Neutrophil (primary cell): Measurements from ENCODE around the gene ISG15.
"Not testable (repeated sequence)": the region's sequence is repeated elsewhere in the genome, so short reads cannot be mapped to it uniquely, and the experiment has no call there.

Experiments
- H3K27ac ChIP-seq: fragments of 200-600 bp; sonication (generic); 2 replicates; pipeline ENCODE4 v1.5.1; 2016; ENCODE audit warnings: mild to moderate bottlenecking, moderate library complexity
- H3K27me3 ChIP-seq: fragments of 200-600 bp; sonication (generic); 2 replicates; pipeline ENCODE4 v1.6.0; 2016; ENCODE audit warnings: mild to moderate bottlenecking
- H3K36me3 ChIP-seq: fragments of 200-600 bp; sonication (generic); 2 replicates; pipeline ENCODE4 v1.5.1; 2017
- H3K4me1 ChIP-seq, 2 experiments: fragments of 200-600 bp in 1 of 2; sonication (generic) in 1 of 2; 1 replicate in 1 of 2; 2 replicates in 1 of 2; pipeline versions ENCODE4 v1.5.1 to v1.6.1; 2013 to 2016; ENCODE audit warnings: low read depth in 1 of 2, low read length in 1 of 2, mild to moderate bottlenecking in 1 of 2, moderate library complexity in 1 of 2; ENCODE audit not compliant: control insufficient read depth in 1 of 2, insufficient read depth in 1 of 2
- H3K4me3 ChIP-seq, 2 experiments: fragments of 200-600 bp in 1 of 2; sonication (generic) in 1 of 2; 1 replicate in 1 of 2; 2 replicates in 1 of 2; pipeline ENCODE4 v1.5.1; 2013 to 2016; ENCODE audit warnings: low read depth in 1 of 2, low read length in 1 of 2, mild to moderate bottlenecking in 1 of 2, moderate library complexity in 1 of 2
- H3K9me3 ChIP-seq: fragments of 200-600 bp; sonication (generic); 2 replicates; pipeline ENCODE4 v1.5.1; 2016
- TF ChIP-seq, protein P1 (sequence below): fragments of 200-600 bp; sonication (generic); IDR thresholded peaks from 2 replicates; pipeline ENCODE4 v1.5.1; 2016; ENCODE audit warnings: antibody characterized with exemption

ISG15 gene

DNA sequence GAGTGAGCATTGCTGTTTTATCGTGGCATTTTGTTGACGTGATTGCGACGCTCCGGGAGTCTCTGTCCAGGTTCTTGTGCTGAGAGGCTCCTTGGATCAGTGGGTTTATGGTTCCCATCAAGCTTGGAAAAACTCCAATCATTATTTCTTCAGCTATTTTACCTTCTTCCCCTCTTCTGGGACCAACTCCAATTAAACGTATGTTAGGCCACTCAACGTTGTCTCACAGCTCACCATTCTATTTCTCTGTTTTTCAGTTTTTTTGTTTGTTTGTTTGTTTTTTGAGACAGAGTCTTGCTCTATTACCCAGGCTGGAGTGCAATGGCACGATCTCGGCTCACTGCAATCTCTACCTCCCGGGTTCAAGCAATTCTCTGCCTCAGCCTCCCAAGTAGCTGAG, 21.4 kb upstream of the ISG15 start:
- Histone ChIP-seq H3K4me1 (no peaks in the 10 kb centered on the region), H3K9me3 (no peaks in the 10 kb centered on the region), H3K27me3 (peaks cover 96% of the 10 kb centered on the region), H3K4me3 (no peak overlapping the region), H3K27ac (no peak overlapping the region), H3K36me3 (no peaks in the 10 kb centered on the region)
- TF ChIP-seq, protein P1, sequence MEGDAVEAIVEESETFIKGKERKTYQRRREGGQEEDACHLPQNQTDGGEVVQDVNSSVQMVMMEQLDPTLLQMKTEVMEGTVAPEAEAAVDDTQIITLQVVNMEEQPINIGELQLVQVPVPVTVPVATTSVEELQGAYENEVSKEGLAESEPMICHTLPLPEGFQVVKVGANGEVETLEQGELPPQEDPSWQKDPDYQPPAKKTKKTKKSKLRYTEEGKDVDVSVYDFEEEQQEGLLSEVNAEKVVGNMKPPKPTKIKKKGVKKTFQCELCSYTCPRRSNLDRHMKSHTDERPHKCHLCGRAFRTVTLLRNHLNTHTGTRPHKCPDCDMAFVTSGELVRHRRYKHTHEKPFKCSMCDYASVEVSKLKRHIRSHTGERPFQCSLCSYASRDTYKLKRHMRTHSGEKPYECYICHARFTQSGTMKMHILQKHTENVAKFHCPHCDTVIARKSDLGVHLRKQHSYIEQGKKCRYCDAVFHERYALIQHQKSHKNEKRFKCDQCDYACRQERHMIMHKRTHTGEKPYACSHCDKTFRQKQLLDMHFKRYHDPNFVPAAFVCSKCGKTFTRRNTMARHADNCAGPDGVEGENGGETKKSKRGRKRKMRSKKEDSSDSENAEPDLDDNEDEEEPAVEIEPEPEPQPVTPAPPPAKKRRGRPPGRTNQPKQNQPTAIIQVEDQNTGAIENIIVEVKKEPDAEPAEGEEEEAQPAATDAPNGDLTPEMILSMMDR: no peak

DNA sequence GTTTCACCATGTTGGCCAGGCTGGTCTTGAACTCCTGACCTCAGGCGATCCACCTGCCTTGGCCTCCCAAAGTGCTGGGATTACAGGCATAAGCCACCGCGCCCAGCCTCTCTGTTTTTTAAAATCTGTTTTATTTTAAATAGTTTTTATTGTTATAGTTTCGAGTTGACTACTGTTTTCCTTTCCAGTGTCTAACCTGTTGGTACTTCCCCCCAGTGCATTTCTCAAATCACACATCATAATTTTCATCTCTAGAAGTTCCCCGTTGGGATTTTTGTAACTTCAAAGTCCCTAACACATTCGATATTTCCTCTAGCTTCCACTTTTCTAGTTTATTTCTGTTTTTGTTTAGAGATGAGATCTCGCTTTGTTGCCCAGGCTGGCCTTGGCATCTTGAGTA, 20.9 kb upstream of the ISG15 start:
- H3K36me3 ChIP-seq: no peaks in the 10 kb centered on the region
- H3K4me1 ChIP-seq: no peaks in the 10 kb centered on the region
- no peaks in the 10 kb centered on the region for H3K9me3 ChIP-seq
- H3K27me3 ChIP-seq: peaks cover 97% of the 10 kb centered on the region
- no peak overlapping the region for H3K27ac ChIP-seq
- TF ChIP-seq, protein P1: no peak
- H3K4me3 ChIP-seq: no peak overlapping the region

DNA sequence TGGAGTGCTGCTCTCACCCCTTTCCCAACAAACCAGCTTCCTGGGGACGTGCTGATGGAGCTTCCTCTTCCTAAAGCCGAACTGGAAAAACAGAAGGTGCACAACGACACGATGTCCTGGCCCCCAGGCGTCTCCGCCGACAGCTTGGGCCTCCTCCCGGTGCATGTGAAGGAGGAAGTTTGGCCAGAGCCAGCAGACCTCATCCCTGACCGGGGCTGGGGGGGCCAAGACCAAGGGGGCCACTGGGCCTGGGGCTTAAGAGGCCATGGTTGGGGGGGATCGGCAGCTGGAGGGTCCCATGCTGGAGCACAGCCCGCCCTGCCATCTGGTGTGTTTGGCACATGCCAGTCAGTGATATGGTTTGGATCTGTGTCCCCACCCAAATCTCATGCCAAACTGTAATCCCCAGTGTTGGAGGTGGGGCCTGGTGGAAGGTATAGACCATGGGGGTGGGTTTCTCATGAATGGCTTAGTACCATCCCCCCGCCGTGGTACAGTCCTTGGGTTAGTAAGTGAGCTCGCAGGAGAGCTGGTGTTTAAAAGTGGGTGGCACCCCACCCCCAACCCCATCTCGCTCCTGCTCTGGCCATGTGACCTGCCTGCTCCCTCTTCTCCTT, 19.8 kb upstream of the ISG15 start:
- peaks cover 0 to 4% of the 10 kb centered on the region in 2 experiments for H3K4me1 ChIP-seq
- no peak overlapping the region for H3K4me3 ChIP-seq
- H3K27me3 ChIP-seq: peaks cover 97% of the 10 kb centered on the region
- TF ChIP-seq, protein P1: no peak
- H3K9me3 ChIP-seq: no peaks in the 10 kb centered on the region
- H3K36me3 ChIP-seq: no peaks in the 10 kb centered on the region
- no peak overlapping the region for H3K27ac ChIP-seq

DNA sequence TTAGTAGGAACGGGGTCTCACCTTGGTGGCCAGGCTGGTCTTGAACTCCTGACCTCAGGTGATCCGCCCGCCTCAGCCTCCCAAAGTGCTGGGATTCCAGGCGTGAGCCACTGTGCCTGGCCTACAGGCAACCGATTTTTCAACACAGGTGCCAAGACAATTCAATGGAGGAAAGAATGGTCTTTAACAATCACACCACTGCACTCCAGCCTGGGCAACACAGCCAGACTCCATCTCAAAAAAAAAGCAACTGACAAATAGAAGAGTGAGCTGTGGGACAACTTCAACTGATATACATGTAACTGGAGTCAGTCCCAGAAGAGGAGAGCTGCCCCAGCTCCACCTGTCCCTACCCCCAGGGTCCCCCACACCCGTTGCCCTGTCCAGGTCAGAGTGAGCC, 18.8 kb upstream of the ISG15 start:
- H3K27ac ChIP-seq, H3K4me3 ChIP-seq, H3K36me3 ChIP-seq, H3K9me3 ChIP-seq: not testable (repeated sequence)
- Histone ChIP-seq H3K4me1 (peaks cover 8 to 15% of the 10 kb centered on the region in 2 experiments), H3K27me3 (peaks cover 97% of the 10 kb centered on the region)

DNA sequence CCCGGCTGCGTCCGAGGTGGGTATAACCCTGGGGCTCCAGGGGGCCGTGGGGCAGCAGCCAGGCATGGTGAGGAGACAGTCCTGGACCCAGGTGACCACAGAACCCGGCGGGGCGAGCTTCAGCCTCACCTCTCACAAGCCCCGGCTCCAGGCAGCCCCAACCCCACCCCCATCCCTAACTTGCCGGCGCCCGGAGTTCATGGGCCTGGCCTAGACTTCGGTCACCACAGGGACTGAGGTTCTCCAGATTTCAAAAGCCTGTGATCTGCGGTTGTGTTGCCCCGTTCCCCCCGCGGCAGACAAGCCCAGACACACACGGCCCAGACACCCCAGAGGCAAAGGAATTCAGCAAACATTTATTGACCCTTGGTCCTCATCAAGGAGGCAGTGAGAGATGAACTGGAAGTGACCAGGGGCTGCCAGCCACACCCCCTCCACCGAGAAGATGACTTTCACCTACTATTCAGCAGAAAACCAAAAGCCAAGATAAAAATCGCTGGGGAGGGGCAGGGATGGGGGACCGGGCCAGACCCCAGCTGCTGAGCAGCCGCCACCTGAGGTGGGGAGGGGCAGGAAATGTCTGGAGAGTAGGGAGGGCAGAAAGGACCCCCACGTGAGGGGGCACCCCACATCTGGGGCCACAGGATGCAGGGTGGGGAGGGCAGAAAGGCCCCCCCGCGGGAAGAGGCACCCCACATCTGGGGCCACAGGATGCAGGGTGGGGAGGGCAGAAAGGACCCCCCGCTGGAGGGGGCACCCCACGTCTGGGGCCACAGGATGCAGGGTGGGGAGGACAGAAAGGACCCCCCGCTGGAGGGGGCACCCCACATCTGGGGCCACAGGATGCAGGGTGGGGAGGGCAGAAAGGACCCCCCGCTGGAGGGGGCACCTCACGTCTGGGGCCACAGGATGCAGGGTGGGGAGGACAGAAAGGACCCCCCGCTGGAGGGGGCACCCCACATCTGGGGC, 17.3 kb upstream of the ISG15 start:
- TF ChIP-seq, protein P1: no peak
- no peaks in the 10 kb centered on the region for H3K36me3 ChIP-seq
- peaks cover 16 to 29% of the 10 kb centered on the region in 2 experiments for H3K4me1 ChIP-seq
- peaks cover 98% of the 10 kb centered on the region for H3K27me3 ChIP-seq
- H3K27ac ChIP-seq: no peak overlapping the region
- H3K4me3 ChIP-seq: no peak overlapping the region
- H3K9me3 ChIP-seq: no peaks in the 10 kb centered on the region
